HG02973 (cell line): ENCODE results near the gene ITPRID1.
"Not testable (repeated sequence)": the region's sequence is repeated elsewhere in the genome, so short reads cannot be mapped to it uniquely, and the experiment has no call there.

Experiments used
- ATAC-seq: cut with Tn5 transposase; IDR thresholded peaks from one replicate; pipeline ENCODE4 v1.9.1; 2021; ENCODE audit warnings: moderate library complexity; ENCODE audit not compliant: unreplicated experiment

The ITPRID1 gene

DNA sequence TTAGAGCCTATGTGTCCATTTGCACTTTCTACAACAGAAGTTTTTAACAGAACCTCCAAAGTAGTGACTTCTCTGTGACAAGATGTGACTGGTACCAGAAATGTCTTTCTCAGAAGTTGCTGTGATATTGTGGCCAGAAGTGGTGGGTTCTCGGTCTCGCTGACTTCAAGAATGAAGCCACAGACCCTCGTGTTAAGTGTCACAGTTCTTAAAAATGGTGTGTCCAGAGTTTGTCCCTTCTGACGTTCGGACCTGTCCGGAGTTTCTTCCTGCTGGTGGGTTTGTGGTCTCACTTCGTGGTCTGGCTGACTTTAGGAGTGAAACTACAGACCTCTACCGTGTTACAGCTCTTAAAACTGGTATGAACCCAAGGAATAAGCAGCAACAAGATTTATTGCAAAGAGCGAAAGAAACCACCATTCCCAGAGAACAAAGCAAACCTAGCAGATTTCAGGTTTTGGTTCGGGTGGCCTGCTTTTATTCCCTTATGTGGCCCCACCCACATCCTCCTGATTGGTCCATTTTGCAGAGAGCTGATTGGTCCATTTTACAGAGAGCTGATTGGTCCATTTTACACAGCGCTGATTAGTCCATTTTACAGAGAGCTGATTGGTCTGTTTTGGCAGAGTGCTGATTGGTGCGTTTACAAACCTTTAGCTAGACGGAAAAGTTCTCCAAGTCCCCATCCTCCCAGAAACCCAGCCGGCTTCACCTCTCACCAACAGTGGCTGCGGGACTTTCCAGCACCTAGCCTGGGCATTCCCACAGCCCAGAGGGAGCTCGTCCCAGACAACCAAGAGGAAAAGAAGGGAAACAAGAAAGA lies 3.0 kb downstream of the ITPRID1 start:
- no peak for ATAC-seq

DNA sequence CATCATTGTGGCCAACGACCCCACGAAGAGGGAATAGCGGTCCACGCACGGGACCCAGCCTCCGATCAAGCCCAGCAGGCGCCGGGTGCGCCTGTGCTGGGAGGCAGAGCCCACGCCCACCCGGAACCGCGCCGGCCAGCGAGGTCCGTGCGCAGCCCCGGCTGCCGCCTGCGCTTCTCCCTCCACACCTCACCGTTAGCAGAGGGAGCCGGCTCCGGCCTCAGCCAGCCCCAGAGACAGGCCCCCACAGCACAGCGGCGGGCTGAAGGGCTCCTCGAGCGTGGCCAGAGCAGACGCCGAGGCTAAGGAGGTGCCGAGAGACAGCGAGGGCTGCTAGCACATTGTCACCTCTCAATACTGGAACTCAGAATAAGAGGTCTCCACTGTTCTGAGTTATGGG lies 3.6 kb downstream of the ITPRID1 start:
- ATAC-seq, result no peak

DNA sequence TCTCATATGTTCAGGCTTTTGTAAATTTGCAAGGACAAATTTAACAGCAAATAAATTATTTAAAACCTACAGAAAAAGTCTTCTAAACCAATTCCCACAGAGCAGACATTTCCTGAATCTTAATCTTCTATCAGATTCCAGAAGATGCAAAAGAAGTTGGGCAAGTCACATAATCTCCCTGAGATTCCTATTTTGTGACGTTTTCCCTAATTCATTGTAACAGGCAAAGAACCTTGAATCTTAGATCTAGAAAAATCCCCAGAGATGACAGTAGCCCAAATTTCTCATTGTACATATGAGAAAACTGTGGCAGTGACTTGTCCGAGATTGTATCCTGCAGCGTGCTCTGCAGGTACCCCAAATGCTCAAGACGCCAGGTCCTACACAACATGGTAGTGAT lies 4.9 kb downstream of the ITPRID1 start:
- ATAC-seq, result no peak

DNA sequence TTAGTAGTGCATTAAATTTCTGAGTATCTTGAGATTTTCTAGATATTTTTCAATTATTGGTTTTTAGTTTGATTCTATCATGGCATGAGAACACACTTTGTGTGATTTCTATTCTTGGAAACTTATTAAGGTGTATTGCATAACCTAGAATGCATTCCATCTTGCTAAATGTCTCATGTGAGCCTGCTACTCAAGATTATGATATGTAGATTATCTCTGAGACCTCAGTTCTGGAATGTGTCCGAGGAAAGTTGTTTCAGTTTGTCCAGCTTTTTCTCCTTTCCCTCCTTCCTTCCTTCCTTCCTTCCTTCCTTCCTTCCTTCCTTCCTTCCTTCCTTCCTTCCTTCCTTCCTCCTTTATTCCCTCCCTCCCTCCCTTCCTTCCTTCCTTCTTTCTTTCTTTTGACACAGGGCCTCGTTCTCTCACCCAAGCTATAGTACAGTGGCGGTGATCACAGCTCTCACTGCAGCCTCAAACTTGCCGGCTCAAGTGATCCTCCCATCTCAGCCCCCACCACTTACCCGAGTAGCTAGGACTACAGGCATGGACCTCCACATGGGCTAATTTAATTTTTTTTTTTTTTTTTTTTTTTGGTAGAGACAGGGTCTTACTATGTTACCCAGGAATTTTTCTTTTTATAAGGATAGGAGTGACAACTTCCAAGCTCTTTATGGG lies 7.6 kb downstream of the ITPRID1 start:
- no peak for ATAC-seq

DNA sequence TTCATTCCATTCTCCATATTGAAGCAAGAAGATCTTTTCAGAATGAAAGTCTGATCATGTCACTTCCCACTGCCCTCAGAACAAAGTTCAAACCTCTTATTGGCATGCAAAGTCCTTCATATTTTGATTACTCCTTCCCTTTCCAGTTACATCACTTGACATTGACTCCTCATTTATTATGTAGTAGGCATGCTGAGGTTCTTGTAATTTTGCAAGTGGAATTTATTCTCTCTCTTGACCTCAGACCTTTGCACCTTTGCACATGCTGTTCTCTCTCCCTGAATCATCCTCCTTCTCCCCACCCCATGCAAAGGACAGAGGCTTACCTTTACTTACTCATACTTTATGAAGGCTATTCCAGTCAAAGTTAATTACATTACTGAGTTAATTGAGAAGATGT lies 13.0 kb downstream of the ITPRID1 start:
- no peak for ATAC-seq

DNA sequence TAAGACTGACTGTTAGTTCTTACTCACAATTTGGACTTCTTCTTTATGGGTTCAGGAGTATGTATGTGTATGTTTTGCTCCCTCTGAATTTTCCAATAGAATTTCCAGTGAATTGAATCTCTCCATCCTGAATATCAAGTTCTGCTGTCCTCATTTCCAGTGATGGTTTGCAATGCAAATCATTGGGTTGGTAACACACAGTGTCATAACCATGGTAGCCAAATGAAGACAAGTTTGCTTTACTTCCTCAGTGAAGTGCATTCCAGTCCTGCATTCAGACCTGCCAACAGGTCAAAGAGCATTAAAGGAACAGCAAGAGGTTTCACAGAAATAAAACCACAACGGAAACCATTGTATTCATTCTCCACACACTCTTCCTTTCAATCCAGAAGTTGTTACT lies 15.2 kb downstream of the ITPRID1 start:
- ATAC-seq, result no peak

DNA sequence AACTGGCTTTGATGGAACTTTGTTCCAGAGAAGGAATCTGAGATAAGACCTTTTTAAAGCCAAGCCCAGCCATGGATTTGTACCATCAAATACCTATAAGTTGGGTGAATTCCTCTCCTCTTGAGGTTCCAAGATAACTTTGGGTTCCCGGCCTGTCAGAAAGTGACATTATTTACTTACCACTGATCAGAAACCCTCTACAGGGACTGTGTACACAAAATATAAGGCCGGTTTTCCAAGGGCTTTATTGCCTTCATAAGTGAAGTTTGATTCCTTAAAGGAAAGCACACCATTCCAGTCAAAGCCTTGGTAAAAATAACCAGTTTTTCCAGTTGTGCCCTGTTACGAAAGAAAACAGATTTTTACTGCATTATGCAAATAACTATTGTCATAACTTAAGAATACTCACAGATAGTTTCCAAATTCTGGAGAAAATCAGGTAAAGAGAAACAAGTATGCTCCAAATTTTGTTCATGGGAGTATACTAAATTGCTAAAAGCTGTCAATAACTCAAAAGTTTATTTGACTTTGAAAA lies 26.8 kb downstream of the ITPRID1 start:
- not testable (repeated sequence) for ATAC-seq

DNA sequence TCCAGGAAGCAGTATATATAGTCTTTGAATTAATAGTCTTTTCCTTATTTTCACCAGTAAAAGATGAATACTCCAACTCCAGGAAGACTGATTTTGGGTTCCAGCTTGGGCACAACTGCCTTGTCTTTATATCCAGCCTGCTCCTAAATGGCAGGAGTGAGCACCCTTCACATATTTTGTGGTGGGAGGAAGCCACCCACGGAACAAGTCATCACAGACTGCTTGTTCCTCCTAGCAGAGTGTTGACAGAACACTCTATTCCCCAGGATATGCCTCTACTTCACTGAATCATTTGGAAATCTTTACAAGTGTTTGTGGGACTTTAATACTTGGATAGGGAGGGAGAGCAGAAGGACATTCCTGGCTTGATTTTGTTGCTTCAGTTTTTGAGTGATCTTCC lies 31.7 kb downstream of the ITPRID1 start:
- no peak for ATAC-seq

DNA sequence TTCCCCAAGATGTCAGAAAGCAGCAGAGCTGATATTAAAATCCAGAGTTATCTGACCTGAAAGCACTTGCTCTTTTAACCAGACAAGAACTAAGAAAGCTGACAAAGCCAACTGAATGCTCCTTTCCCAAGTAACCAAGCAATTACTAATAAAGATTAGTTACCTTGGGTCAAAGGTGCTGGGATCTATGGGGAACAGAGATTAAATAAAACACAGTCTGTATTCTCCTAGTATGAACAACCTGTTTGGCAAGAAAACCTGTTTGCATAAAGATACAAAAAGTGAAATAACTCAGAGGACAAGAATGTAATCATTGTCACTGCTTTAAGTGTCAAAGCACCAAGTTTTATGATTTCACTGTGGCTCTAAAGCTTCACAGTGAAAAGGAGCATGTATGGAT lies 35.7 kb downstream of the ITPRID1 start:
- no peak for ATAC-seq

DNA sequence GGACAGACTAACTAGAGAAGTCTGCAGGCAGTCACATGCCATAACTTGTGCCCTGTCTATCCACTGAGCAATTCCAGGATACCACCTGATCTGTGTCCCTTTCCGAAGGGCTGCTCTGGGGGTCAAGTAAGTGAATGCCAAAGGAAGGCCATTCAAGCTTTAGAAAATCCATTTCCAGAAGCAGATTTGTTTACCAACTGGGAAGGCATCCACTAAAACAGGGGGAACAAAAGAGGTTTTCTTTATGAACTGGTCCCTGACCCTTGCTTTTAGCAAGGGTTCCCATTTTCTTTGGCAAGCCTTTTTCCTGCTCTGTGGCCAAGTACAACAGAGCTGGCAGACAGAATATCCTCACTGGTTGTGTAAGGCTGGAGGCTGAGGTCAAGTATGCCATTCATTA lies 36.5 kb downstream of the ITPRID1 start:
- ATAC-seq, result no peak

DNA sequence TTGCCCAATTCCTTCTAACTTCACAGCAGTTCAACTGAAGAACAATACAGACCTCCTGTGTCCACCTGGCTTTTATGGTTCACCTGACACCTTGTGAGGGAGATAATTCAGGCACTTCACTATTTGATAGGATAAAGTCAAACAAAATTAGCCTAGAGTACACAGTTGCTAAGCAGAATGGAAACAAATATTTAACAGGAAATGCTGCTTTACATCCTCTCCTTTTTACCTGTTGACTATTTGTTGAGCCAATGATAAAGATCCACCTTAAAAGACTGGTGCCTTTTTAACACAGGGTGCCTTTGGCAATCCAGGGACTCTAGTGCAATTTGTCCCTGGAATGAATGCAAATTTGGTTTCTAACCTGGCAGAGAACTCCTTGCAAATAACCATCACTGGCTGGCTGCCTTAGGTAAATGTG lies 39.8 kb downstream of the ITPRID1 start:
- ATAC-seq, result no peak

DNA sequence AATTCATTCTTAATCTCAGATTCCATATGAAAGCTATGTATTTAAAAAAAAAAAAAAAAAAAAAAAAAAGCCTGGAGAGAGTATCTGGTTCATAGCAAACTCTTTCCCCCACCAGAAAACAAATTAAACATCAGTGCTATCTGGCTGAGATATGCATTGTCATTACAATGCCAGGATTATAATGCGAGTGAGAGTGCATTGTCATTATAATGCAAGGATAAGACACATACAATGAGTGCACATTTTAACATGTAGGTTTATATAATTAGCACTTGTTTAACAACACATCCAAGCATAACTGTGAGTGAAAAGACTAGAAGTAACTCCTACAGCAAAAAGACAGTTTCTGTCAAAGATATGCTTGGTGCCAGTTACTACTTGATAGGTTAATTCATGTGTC lies 48.1 kb downstream of the ITPRID1 start:
- ATAC-seq, result no peak

DNA sequence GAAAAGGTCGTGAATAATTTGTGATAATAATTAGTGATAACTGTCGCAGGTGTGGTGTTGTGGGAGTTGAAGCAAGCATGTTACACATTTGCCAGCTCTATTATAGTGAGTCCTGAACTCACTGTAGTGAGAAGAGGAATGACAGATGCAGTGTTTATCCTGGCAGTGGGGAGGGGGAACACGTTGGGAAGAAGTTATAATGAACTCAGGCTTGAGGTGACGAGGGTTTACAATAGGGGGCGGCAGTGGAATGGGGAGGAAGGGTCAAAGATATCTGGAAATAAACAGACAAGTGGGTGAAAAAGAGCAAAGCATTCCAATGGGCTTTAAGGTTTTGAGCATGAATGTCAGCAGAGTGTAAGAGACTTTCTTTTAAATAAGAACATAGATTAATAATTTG lies 49.6 kb downstream of the ITPRID1 start:
- no peak for ATAC-seq

DNA sequence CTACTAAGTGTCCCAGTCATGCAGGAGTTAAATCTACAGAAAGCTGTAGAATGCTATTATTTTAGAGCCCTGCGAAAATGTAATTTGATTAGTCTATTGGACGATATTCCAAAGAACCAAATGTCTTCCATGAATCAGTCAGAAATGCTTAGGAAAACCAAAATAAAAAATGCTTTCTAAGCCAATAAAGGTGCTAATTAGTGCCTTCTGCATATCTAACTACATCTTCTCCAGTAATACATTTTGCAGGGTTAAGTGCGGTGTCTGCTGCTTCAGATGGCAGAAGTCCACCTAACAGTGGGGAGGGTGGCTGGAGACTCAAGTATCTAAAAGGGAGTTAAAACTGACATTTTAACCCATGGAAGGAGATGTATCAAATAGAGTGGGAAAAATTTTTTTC lies 50.1 kb downstream of the ITPRID1 start:
- no peak for ATAC-seq

DNA sequence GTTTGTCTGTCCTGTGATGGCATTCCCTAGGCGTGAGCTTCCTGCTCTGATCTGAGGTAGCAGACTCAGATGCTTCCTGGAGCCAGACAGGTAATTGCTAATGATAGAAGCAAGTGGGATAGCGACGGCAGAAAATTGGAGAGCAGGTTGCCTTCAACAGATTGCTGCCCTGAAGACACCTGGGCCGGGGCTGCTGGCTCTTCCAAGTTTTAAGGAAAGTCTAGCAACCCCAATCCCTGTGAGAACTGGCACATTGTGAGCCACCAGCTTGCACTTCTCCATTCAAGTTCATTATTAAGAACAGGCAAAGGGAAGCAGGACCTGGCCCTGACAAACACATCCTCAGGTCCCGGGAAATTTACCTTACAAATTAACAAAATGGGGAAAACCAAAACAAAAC lies 50.8 kb downstream of the ITPRID1 start:
- ATAC-seq, result no peak

DNA sequence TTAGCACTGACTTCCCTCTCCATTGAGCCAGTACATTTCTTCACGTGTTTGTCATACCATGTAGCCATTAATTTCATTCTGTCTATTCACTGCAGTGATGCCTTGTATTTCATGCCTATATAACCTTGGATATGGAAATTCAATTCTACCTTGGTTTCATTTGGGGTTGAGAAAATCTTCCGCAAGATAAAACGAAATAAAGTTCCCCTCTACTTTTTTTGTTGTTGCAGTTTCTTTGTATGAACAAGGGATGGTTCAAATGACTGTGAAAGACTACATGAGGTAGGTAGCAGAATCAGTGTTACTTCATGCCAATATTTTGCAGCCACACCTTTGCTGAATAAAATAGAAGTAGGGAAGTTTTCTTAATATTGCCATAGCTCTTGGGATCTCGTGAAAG lies 55.6 kb downstream of the ITPRID1 start:
- no peak for ATAC-seq

DNA sequence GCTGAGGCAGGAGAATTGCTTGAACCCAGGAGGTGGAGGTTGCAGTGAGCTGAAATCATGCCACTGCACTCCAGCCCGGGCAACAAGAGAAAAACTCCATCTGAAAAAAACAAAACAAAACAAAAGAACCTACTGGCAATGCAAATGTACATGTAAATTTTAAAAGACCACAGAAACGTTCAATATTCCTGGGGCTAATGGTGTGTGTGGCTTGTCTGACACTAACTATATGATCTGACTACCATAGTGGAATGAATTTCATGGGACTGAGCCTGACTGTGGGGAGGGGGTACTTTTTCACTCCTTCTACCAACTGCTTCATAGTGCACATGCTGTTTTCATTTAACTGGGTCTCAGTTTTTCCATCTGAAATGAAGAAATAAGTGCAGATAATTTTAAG lies 69.6 kb downstream of the ITPRID1 start:
- ATAC-seq, result no peak

DNA sequence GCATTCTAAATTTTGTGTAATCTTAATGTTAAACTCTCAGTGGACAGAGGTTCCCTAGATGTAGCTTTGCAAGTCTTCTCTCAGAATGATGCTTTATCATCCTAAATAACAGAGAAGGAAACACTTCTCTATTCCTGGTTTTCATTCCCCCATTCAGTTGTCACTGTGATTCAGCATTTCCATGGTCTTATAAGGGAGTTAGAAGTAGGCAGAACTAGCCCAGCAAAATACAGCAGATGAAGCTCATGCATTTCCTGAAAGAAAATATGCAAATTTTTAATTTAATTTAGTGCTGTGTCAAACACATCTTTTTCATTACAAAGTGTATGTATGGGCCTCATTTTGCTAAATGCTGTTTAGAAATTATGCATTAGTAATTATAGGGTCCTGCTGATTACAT lies 70.1 kb downstream of the ITPRID1 start:
- ATAC-seq, result no peak

DNA sequence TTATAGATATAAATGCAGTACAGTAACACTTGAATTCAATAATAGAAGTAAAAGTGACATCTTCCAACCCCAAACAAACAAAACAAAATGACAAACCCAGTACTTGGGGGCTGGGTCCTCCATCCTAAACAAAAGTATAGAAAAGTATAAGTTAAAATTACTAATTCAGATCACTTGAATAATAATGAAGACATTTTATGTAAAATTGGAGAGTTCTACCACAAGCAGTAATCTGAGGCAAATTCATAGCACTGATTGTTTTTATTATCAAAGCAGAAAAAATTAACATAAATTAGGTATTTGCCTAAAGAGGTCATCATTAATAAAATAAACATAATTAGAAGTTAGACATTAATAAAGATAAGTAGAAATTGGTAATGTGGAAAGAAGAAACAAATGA lies 81.5 kb downstream of the ITPRID1 start:
- no peak for ATAC-seq

DNA sequence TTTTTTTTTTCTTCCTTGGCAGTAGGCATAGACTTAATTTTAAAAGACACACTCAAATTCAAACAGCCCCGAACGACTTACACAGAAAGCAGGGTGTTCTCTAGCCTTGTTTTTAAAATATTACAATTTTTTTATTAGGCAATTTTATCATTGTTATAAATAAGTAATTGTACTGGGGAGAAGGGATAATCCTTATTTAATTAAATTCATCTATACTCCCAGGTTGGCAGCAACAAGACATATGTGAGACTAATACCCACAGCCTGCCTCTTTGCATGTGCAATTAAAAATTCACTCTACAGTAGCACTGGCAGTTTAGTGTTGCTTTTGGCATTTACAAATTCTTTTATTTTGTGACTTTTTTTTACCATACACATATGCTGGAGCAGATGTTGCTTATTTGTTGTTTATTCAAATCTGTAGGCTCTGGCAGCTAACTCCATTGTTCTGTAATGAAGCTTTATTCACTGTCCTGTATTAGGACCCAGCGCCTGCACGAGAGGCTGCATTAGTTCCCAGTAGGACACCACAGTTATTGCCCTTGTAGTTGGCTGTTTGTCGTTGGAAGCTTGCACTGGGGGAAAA lies 88.2 kb downstream of the ITPRID1 start:
- no peak for ATAC-seq

DNA sequence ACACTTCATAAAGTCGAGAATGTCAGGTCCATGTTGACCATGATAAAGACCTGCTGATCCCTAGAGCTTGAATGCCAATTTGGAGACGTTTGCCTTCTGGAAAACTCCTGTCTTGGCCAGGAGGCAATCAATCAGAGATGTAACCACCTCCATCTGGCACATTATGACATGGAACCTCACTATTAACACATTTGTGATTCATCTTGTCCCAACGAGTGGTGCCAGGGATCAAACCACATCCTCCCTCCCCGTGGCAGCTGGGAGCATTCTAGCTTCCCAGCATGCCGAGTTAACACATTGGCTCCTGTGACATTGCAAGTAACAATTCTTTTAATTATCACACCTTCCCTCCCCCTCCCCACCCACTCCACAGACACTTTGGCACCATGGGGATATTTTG lies 89.2 kb downstream of the ITPRID1 start:
- no peak for ATAC-seq

DNA sequence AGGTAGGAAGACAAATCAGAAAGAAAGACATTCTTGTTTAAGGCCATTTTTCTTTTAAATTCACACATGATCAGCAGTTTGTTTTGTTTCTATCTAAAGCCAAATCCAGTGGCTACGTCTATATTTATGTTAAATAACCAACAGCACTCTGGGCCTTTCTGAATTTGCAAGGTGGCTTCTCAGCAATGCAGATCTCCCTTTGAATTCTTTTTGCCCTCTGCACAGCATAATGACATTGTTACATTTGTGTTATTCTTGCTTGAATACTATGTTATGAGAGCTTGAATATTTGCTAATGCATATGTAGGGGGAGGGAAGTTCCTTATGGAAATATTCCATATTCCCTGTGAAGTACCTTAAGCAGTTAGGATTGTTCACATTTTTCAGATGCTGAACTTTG lies 99.7 kb downstream of the ITPRID1 start:
- ATAC-seq, result no peak
